MM.1S (cell line): ENCODE measurements around the gene ITGB6.

Experiments used
- DNase-seq: peaks from one replicate; pipeline ENCODE4 v3.0.0-alpha.2; 2015
- H2AFZ ChIP-seq: fragments of 300-600 bp; sonication (generic); 2 replicates; pipeline ENCODE4 v1.6.0; 2016; ENCODE audit warnings: antibody characterized with exemption, low read length
- H3F3A ChIP-seq: fragments of 300-600 bp; sonication (generic); 2 replicates; pipeline ENCODE4 v1.6.1; 2016; ENCODE audit warnings: mild to moderate bottlenecking, antibody characterized with exemption, low read length, moderate library complexity, mixed read lengths; ENCODE audit not compliant: insufficient read depth
- H3K27ac ChIP-seq: fragments of 300-600 bp; sonication (generic); 2 replicates; pipeline ENCODE4 v1.5.1; 2016; ENCODE audit warnings: mild to moderate bottlenecking, low read length
- H3K27me3 ChIP-seq: fragments of 300-600 bp; sonication (generic); replicated peaks from 2 replicates; pipeline ENCODE4 v1.6.0; 2016; ENCODE audit warnings: low read length; ENCODE audit not compliant: insufficient read depth
- H3K36me3 ChIP-seq: fragments of 300-600 bp; sonication (generic); replicated peaks from 2 replicates; pipeline ENCODE4 v1.6.1; 2016; ENCODE audit warnings: mild to moderate bottlenecking, low read length, mixed read lengths; ENCODE audit not compliant: insufficient read depth
- H3K4me1 ChIP-seq: fragments of 300-600 bp; sonication (generic); 2 replicates; pipeline ENCODE4 v1.6.1; 2016; ENCODE audit warnings: low read length, mixed read lengths
- H3K4me2 ChIP-seq: fragments of 300-600 bp; sonication (generic); 2 replicates; pipeline ENCODE4 v1.6.0; 2016; ENCODE audit warnings: low read depth, low read length
- H3K4me3 ChIP-seq: fragments of 300-600 bp; sonication (generic); 2 replicates; pipeline ENCODE4 v1.5.1; 2016; ENCODE audit warnings: low read length, mixed read lengths
- H3K79me2 ChIP-seq: fragments of 300-600 bp; sonication (generic); 2 replicates; pipeline ENCODE4 v1.6.1; 2016; ENCODE audit warnings: mixed run types, low read length, mixed read lengths
- H3K9ac ChIP-seq: fragments of 300-600 bp; sonication (generic); 2 replicates; pipeline ENCODE4 v1.6.1; 2016; ENCODE audit warnings: low read length, mixed read lengths
- H3K9me2 ChIP-seq: fragments of 300-600 bp; sonication (generic); replicated peaks from 2 replicates; pipeline ENCODE4 v1.6.1; 2016; ENCODE audit warnings: mild to moderate bottlenecking, low read length, mixed read lengths; ENCODE audit not compliant: insufficient read depth
- H3K9me3 ChIP-seq: fragments of 300-600 bp; sonication (generic); replicated peaks from 2 replicates; pipeline ENCODE4 v1.6.1; 2016; ENCODE audit warnings: mild to moderate bottlenecking, low read length, mixed read lengths; ENCODE audit not compliant: insufficient read depth
- H4K20me1 ChIP-seq: fragments of 300-600 bp; sonication (generic); 2 replicates; pipeline ENCODE4 v1.6.1; 2016; ENCODE audit warnings: mild to moderate bottlenecking, low read length, moderate library complexity, mixed read lengths; ENCODE audit not compliant: insufficient read depth
- EZH2 ChIP-seq: fragments of 300-600 bp; sonication (generic); optimal IDR thresholded peaks from 2 replicates; pipeline ENCODE3; 2017; ENCODE audit warnings: low read depth, mild to moderate bottlenecking, antibody characterized with exemption, low read length, mixed read lengths
- EZH2phosphoT487 ChIP-seq: fragments of 300-600 bp; sonication (generic); IDR thresholded peaks from 2 replicates; pipeline ENCODE4 v1.6.1; 2018; ENCODE audit warnings: antibody characterized with exemption, low read length
- TF ChIP-seq, protein P1 (sequence below): fragments of 300-600 bp; sonication (generic); IDR thresholded peaks from 2 replicates; pipeline ENCODE4 v1.5.1; 2016; ENCODE audit warnings: antibody characterized with exemption, low read length, mixed read lengths

The ITGB6 gene

DNA sequence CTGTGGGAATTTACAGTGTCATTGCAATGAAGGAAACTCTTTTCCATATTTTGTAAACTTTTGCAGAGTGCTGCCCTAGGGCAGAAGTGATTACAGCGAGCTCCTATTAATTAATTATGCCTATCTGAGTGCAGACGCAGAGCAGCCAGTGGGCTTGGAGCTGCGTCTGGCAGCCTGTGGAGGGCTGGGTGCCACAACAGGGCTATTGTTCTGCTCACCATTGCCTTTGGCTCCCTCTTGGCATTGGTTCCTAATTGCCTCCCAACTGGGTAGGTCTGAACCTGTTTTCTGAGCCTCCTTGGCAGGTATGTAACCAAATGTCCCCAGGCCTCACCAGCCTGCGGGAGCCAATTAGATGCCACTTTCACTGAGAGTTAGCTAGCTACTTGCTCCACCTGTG, 25.6 kb upstream of the ITGB6 start:
- no peak for DNase-seq
- Histone ChIP-seq H3K9ac (no peak overlapping the region), H3K79me2 (no peaks in the 10 kb centered on the region), H3F3A (no peaks in the 10 kb centered on the region), H3K4me2 (no peak overlapping the region), H3K4me3 (no peak overlapping the region), H3K27ac (no peak overlapping the region), H3K27me3 (no peaks in the 10 kb centered on the region), H4K20me1 (no peaks in the 10 kb centered on the region), H3K36me3 (no peaks in the 10 kb centered on the region), H3K9me2 (no peaks in the 10 kb centered on the region), H3K4me1 (peaks cover 12% of the 10 kb centered on the region), H2AFZ (no peak overlapping the region), H3K9me3 (no peaks in the 10 kb centered on the region)
- TF ChIP-seq, protein P1, sequence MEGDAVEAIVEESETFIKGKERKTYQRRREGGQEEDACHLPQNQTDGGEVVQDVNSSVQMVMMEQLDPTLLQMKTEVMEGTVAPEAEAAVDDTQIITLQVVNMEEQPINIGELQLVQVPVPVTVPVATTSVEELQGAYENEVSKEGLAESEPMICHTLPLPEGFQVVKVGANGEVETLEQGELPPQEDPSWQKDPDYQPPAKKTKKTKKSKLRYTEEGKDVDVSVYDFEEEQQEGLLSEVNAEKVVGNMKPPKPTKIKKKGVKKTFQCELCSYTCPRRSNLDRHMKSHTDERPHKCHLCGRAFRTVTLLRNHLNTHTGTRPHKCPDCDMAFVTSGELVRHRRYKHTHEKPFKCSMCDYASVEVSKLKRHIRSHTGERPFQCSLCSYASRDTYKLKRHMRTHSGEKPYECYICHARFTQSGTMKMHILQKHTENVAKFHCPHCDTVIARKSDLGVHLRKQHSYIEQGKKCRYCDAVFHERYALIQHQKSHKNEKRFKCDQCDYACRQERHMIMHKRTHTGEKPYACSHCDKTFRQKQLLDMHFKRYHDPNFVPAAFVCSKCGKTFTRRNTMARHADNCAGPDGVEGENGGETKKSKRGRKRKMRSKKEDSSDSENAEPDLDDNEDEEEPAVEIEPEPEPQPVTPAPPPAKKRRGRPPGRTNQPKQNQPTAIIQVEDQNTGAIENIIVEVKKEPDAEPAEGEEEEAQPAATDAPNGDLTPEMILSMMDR, result no peak

DNA sequence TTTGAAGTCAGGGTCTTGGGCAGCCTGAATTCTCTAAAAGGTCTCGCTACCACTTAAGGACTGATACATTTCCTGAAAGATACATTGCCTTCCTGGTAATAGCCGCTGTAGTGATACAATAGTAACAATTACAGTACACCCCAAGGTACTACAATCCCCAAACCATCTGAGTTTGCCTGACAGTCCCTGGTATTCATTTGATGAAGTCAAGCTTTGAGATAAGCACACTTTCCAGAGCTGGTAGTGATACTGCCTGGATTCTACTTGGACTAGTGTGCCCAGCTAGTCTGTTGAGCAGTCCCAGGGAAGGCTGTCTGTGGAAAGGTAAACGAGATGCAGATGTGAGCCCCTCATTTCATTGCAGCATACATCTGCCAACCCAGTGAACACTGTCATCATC, 24.4 kb upstream of the ITGB6 start:
- Histone ChIP-seq H3K4me2 (peak overlapping the region; percentile 41; the same call in 1 of the 2 replicates), H3K4me3 (no peak overlapping the region), H3K4me1 (peaks cover 12% of the 10 kb centered on the region), H3K9me2 (no peaks in the 10 kb centered on the region), H3K27me3 (no peaks in the 10 kb centered on the region), H3F3A (no peaks in the 10 kb centered on the region), H3K36me3 (no peaks in the 10 kb centered on the region), H4K20me1 (no peaks in the 10 kb centered on the region), H2AFZ (no peak overlapping the region), H3K79me2 (no peaks in the 10 kb centered on the region), H3K9me3 (no peaks in the 10 kb centered on the region), H3K27ac (no peak overlapping the region), H3K9ac (no peak overlapping the region)
- TF ChIP-seq EZH2 (no peak), EZH2phosphoT487 (no peak)
- TF ChIP-seq, protein P1, result no peak
- DNase-seq, result no peak

DNA sequence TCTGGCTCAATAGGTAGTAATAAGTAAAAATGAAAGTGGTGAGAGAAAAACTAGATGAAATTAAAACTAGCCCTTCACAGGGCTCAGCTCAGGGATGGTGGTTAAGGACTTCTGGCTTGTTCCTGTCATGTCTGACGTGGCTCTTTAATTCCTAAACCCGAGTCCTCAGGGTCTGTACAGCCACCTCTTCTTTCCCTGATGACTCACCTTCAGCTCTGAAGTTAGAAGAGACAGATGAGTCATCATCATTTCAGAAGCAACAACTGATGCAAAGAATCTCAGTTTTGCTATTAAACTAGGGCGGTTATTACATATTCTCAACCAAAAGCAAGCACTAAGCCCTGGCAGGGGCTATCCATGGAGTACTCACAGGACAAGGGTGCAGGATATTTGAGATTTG, 24.0 kb upstream of the ITGB6 start:
- H3K4me2 ChIP-seq, result peak overlapping the region; percentile 41; the same call in 1 of the 2 replicates
- H3K36me3 ChIP-seq, result no peaks in the 10 kb centered on the region
- H4K20me1 ChIP-seq, result no peaks in the 10 kb centered on the region
- H3K79me2 ChIP-seq, result no peaks in the 10 kb centered on the region
- peak; percentile 39 for DNase-seq
- H3K4me1 ChIP-seq, result peaks cover 12% of the 10 kb centered on the region
- H3K9me3 ChIP-seq, result no peaks in the 10 kb centered on the region
- TF ChIP-seq EZH2phosphoT487 (no peak), EZH2 (no peak)
- TF ChIP-seq, protein P1, result no peak
- no peak overlapping the region for H3K4me3 ChIP-seq
- H2AFZ ChIP-seq, result no peak overlapping the region
- no peaks in the 10 kb centered on the region for H3K9me2 ChIP-seq
- no peaks in the 10 kb centered on the region for H3F3A ChIP-seq
- H3K27ac ChIP-seq, result no peak overlapping the region
- no peaks in the 10 kb centered on the region for H3K27me3 ChIP-seq
- no peak overlapping the region for H3K9ac ChIP-seq
